A549 (cell line): ENCODE results near the gene ARHGEF16. TPM values are rescaled to one million over a fixed set of nuclear protein-coding genes. Genes with fewer than 3 reads are reported as not detected.

Experiments
- ATAC-seq, 2 experiments: fragments of 200-7000 bp in 1 of 2; fragments of >200 bp in 1 of 2; cut with Nextera tagmentation in 1 of 2; cut with Tn5 transposase in 1 of 2; 3 replicates each; pipeline versions ENCODE4 v1.8.0 to v1.9.1; 2018 to 2020; ENCODE audit warnings: mild to moderate bottlenecking in 1 of 2, moderate library complexity in 1 of 2
- CTCF ChIA-PET: fragments of 300-600 bp; sonication (Branson Sonifier 250); formaldehyde crosslinking; extraction: SDS; loops from one replicate; lab custom pipeline; 2021; ENCODE audit warnings: antibody characterized with exemption, inconsistent platforms; lab: Yijun Ruan, JAX
- POLR2A ChIA-PET: fragments of 350-600 bp; formaldehyde crosslinking; extraction: SDS; loops from one replicate; lab custom pipeline; 2021; ENCODE audit warnings: antibody characterized with exemption, inconsistent platforms; lab: Yijun Ruan, JAX
- DNase-seq, 2 experiments: peaks; one replicate each; pipeline versions ENCODE4 v3.0.0 to v3.0.0-alpha.2; 2011 to 2016; ENCODE audit warnings: low read depth in 1 of 2, low spot score in 1 of 2
- FAIRE-seq: peaks from 2 replicates; lab custom pipeline; 2011; peaks lifted over from hg19 to GRCh38; lab: Jason Lieb, UNC
- H3K27ac ChIP-seq, 2 experiments: fragments of >200 bp; sonication (Bioruptor Twin); formaldehyde crosslinking; 3 replicates each; pipeline ENCODE4 v1.5.1; 2016 to 2017
- H3K4me1 ChIP-seq: fragments of >200 bp; sonication (Bioruptor Twin); formaldehyde crosslinking; 3 replicates; pipeline ENCODE4 v1.6.1; 2016
- H3K4me2 ChIP-seq: fragments of >200 bp; sonication (Bioruptor Twin); formaldehyde crosslinking; 3 replicates; pipeline ENCODE4 v1.6.1; 2016
- H3K4me3 ChIP-seq: fragments of >200 bp; sonication (Bioruptor Twin); formaldehyde crosslinking; 3 replicates; pipeline ENCODE4 v1.5.1; 2016
- H3K9me3 ChIP-seq: fragments of >200 bp; sonication (Bioruptor Twin); formaldehyde crosslinking; 3 replicates; pipeline ENCODE4 v1.6.1; 2016
- BCL3 ChIP-seq: fragments of >200 bp; sonication (Bioruptor Twin); formaldehyde crosslinking; IDR thresholded peaks from 3 replicates; pipeline ENCODE4 v1.6.1; 2016
- CBX2 ChIP-seq: fragments of 200-600 bp; sonication (generic); IDR thresholded peaks from 2 replicates; pipeline ENCODE4 v1.6.1; 2016; ENCODE audit warnings: low read depth, mild to moderate bottlenecking, borderline replicate concordance
- CBX8 ChIP-seq: fragments of 200-600 bp; sonication (generic); IDR thresholded peaks from 2 replicates; pipeline ENCODE4 v1.6.1; 2016
- CEBPB ChIP-seq, 2 experiments: fragments of >200 bp in 1 of 2; sonication (Bioruptor Twin) in 1 of 2; formaldehyde crosslinking in 1 of 2; IDR thresholded peaks; 2 replicates each; pipeline ENCODE4 v1.6.1; 2012 to 2016
- CHD2 ChIP-seq: fragments of 150-350 bp; IDR thresholded peaks from 2 replicates; pipeline ENCODE4 v1.6.1; 2014; ENCODE audit warnings: low read length; ENCODE audit not compliant: partially characterized antibody
- CHD4 ChIP-seq: fragments of 200-600 bp; sonication (generic); IDR thresholded peaks from 2 replicates; pipeline ENCODE4 v1.6.1; 2016; ENCODE audit warnings: antibody characterized with exemption, mild to moderate bottlenecking, borderline replicate concordance
- EP300 ChIP-seq, 2 experiments: fragments of >200 bp; sonication (Bioruptor Twin); formaldehyde crosslinking; IDR thresholded peaks; 2 replicates in 1 of 2; 3 replicates in 1 of 2; pipeline ENCODE4 v1.6.1; 2016 to 2017
- FOSB ChIP-seq: fragments of 250-450 bp; sonication (Bioruptor Pico); IDR thresholded peaks from 2 replicates; pipeline ENCODE4 v1.5.0; 2020; ENCODE audit warnings: mild to moderate bottlenecking, moderate library complexity
- HDAC2 ChIP-seq: fragments of 200-600 bp; sonication (generic); IDR thresholded peaks from 2 replicates; pipeline ENCODE4 v1.6.1; 2016
- HEYL ChIP-seq: fragments of 250-450 bp; sonication (Bioruptor Pico); IDR thresholded peaks from 2 replicates; pipeline ENCODE4 v1.8.0; 2021; ENCODE audit warnings: mild to moderate bottlenecking, moderate library complexity
- HOXA7 ChIP-seq: fragments of 250-450 bp; sonication (Bioruptor Pico); IDR thresholded peaks from 2 replicates; pipeline ENCODE4 v1.5.0; 2020; ENCODE audit warnings: mild to moderate bottlenecking, moderate library complexity
- HOXB13 ChIP-seq: fragments of 250-450 bp; sonication (Bioruptor Pico); IDR thresholded peaks from 2 replicates; pipeline ENCODE4 v1.5.0; 2020; ENCODE audit warnings: low read depth, mild to moderate bottlenecking, moderate library complexity
- JUN ChIP-seq, 2 experiments: fragments of >200 bp; sonication (Bioruptor Twin); formaldehyde crosslinking; IDR thresholded peaks; 2 replicates in 1 of 2; 3 replicates in 1 of 2; pipeline ENCODE4 v1.6.1; 2016 to 2017
- MAFK ChIP-seq: fragments of 450-650 bp; IDR thresholded peaks from 2 replicates; pipeline ENCODE4 v1.6.1; 2014; ENCODE audit not compliant: partially characterized antibody
- MAX ChIP-seq: IDR thresholded peaks from 2 replicates; pipeline ENCODE4 v1.6.1; 2012
- POLR2A ChIP-seq: IDR thresholded peaks from 2 replicates; pipeline ENCODE4 v1.6.1; 2012; ENCODE audit warnings: mild to moderate bottlenecking, low read length
- POLR2AphosphoS2 ChIP-seq: conservative IDR thresholded peaks from 2 replicates; pipeline ENCODE4 v1.6.1; 2012; ENCODE audit warnings: low read length, improper control_type of control experiment, inconsistent platforms
- RCOR1 ChIP-seq: fragments of 150-350 bp; IDR thresholded peaks from 2 replicates; pipeline ENCODE4 v1.6.1; 2014; ENCODE audit warnings: antibody characterized with exemption, low read length, low read depth
- RFX5 ChIP-seq: fragments of 450-650 bp; IDR thresholded peaks from 2 replicates; pipeline ENCODE4 v1.7.1; 2014; ENCODE audit warnings: antibody characterized with exemption, mild to moderate bottlenecking, moderate library complexity
- SMC3 ChIP-seq: fragments of >200 bp; sonication (Bioruptor Twin); formaldehyde crosslinking; IDR thresholded peaks from 3 replicates; pipeline ENCODE4 v1.6.1; 2018; ENCODE audit warnings: inconsistent platforms
- SREBF2 ChIP-seq: fragments of 450-650 bp; IDR thresholded peaks from 2 replicates; pipeline ENCODE4 v1.6.1; 2014; ENCODE audit warnings: mild to moderate bottlenecking, moderate library complexity
- ZC3H11A ChIP-seq: fragments of 450-650 bp; IDR thresholded peaks from 2 replicates; pipeline ENCODE4 v1.6.1; 2014; ENCODE audit warnings: antibody characterized with exemption, mild to moderate bottlenecking
- WGBS: methylation state at CpG from one replicate; pipeline ENCODE4 v1.1.6; 2017; ENCODE audit errors: missing lambda C conversion rate; 5-methylcytosine and 5-hydroxymethylcytosine counted together
- polyA plus RNA-seq, 4 experiments: library from polyadenylated mRNA; depleted of rRNA in 3 of 4; stranded (reverse); fragments of >200 nt; fragmentation: RNase III in 1 of 4; extraction: RNeasy Plus Mini Kit Qiagen cat#74134 plus additional on column Dnase treatment in 1 of 4; gene quantifications; 2 replicates in 3 of 4; 3 replicates in 1 of 4; pipeline ENCODE4 v1.2.3, GENCODE V29; 2011 to 2017
- TF ChIP-seq, protein P1 (sequence below): fragments of 250-450 bp; sonication (Bioruptor Pico); IDR thresholded peaks from 2 replicates; pipeline ENCODE4 v1.5.0; 2021; ENCODE audit warnings: mild to moderate bottlenecking, moderate library complexity, borderline replicate concordance
- TF ChIP-seq, protein P2 (sequence below): fragments of 450-650 bp; IDR thresholded peaks from 2 replicates; pipeline ENCODE4 v1.6.1; 2014; ENCODE audit warnings: antibody characterized with exemption
- TF ChIP-seq, protein P3 (sequence below): fragments of 250-450 bp; sonication (Bioruptor Pico); IDR thresholded peaks from 2 replicates; pipeline ENCODE4 v1.5.0; 2020; ENCODE audit warnings: low read depth, mild to moderate bottlenecking, moderate library complexity
- TF ChIP-seq, protein P4 (sequence below): fragments of 200-600 bp; sonication (generic); IDR thresholded peaks from 2 replicates; pipeline ENCODE4 v1.6.1; 2016; ENCODE audit warnings: antibody characterized with exemption, mild to moderate bottlenecking, moderate library complexity

Gene ARHGEF16
- polyA plus RNA-seq, 2 of the 4 experiments (the other 2 are of a cell fraction): 1.4 to 3.2 TPM

DNA sequence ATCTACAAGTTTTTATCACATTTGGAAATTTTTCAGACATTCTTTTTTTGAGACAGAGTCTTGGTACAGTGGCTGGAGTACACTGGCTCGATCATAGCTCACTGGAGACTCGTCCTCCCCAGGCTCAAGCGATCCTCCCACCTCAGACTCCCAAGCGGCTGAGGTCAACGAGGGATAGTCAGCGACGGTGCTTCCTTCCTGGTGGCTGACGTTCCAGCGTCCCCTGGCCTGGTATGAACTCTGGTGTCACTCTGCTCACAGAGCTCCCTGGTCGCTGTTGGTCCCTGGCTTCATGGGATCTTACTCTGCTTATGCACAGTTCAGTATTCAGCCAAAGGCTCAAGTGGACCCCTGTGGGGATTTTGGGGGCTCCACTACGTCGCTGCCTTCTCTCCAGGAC lies 3.5 kb upstream of the ARHGEF16 start:
- H3K4me2 ChIP-seq: no peak overlapping the region
- ATAC-seq (no peak), FAIRE-seq (no peak), DNase-seq (no peak)
- H3K4me1 ChIP-seq: peaks cover 9% of the 10 kb centered on the region; the same call in 1 of the 3 replicates
- H3K9me3 ChIP-seq: no peaks in the 10 kb centered on the region; the same call in 2 of the 3 replicates
- ChIA-PET CTCF (interaction anchor here (0.9 to 3.9 kb wide), 4 partner anchors 21 to 841 kb away, joined by 3 to 102 read pairs (median 4); partner anchors contain the start of gene TPRG1L), POLR2A (no interaction called here)
- TF ChIP-seq POLR2AphosphoS2: no peak
- no peak for TF ChIP-seq CHD2
- no peak for TF ChIP-seq SMC3
- no peak for TF ChIP-seq FOSB (CRISPR knock-in tag)
- no peak for TF ChIP-seq JUN (IDR thresholded peaks at IDR 0.05)
- TF ChIP-seq MAFK: no peak
- no peak for TF ChIP-seq BCL3
- TF ChIP-seq, protein P1, sequence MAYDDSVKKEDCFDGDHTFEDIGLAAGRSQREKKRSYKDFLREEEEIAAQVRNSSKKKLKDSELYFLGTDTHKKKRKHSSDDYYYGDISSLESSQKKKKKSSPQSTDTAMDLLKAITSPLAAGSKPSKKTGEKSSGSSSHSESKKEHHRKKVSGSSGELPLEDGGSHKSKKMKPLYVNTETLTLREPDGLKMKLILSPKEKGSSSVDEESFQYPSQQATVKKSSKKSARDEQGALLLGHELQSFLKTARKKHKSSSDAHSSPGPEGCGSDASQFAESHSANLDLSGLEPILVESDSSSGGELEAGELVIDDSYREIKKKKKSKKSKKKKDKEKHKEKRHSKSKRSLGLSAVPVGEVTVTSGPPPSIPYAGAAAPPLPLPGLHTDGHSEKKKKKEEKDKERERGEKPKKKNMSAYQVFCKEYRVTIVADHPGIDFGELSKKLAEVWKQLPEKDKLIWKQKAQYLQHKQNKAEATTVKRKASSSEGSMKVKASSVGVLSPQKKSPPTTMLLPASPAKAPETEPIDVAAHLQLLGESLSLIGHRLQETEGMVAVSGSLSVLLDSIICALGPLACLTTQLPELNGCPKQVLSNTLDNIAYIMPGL (CRISPR knock-in tag): no peak
- no peak for TF ChIP-seq RFX5
- no peak for TF ChIP-seq CHD4
- 62% methylated on average over 8 of the region's 12 CpGs for WGBS
- H3K27ac ChIP-seq: no peak overlapping the region
- no peak overlapping the region for H3K4me3 ChIP-seq

GRCh38 chr1:3451994-3452865 lies 2.2 kb upstream of the ARHGEF16 start:
- Histone ChIP-seq H3K9me3 (no peaks in the 10 kb centered on the region), H3K4me2 (no peak overlapping the region), H3K4me3 (no peak overlapping the region), H3K4me1 (peaks cover 9% of the 10 kb centered on the region; the same call in 1 of the 3 replicates), H3K27ac (no peak overlapping the region)
- FAIRE-seq (no peak), ATAC-seq (no peak), DNase-seq (no peak)
- ChIA-PET CTCF (interaction anchor here (0.6 to 3.9 kb wide), 53 partner anchors 8 to 431 kb away, joined by 3 to 102 read pairs (median 5); partner anchors contain the start of genes ACTRT2, TPRG1L and WRAP73), POLR2A (interaction anchor here (0.6 to 1.1 kb wide), 4 partner anchors 30 to 171 kb away, joined by 3 to 4 read pairs (median 3); no protein-coding TSS in a partner anchor)
- WGBS: 51% methylated on average over 7 of the region's 23 CpGs
- no peak for TF ChIP-seq HEYL (CRISPR knock-in tag)
- no peak for TF ChIP-seq RCOR1
- no peak for TF ChIP-seq POLR2A
- TF ChIP-seq, protein P2, sequence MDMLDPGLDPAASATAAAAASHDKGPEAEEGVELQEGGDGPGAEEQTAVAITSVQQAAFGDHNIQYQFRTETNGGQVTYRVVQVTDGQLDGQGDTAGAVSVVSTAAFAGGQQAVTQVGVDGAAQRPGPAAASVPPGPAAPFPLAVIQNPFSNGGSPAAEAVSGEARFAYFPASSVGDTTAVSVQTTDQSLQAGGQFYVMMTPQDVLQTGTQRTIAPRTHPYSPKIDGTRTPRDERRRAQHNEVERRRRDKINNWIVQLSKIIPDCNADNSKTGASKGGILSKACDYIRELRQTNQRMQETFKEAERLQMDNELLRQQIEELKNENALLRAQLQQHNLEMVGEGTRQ: no peak
- TF ChIP-seq, protein P1 (CRISPR knock-in tag): no peak
- TF ChIP-seq, protein P3, sequence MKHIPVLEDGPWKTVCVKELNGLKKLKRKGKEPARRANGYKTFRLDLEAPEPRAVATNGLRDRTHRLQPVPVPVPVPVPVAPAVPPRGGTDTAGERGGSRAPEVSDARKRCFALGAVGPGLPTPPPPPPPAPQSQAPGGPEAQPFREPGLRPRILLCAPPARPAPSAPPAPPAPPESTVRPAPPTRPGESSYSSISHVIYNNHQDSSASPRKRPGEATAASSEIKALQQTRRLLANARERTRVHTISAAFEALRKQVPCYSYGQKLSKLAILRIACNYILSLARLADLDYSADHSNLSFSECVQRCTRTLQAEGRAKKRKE (CRISPR knock-in tag): no peak
- TF ChIP-seq HOXA7: no peak
- no peak for TF ChIP-seq MAX
- no peak for TF ChIP-seq EP300 (IDR thresholded peaks at IDR 0.05)
- TF ChIP-seq SREBF2: no peak
- TF ChIP-seq CEBPB (IDR thresholded peaks at IDR 0.05): no peak
- TF ChIP-seq, protein P4, sequence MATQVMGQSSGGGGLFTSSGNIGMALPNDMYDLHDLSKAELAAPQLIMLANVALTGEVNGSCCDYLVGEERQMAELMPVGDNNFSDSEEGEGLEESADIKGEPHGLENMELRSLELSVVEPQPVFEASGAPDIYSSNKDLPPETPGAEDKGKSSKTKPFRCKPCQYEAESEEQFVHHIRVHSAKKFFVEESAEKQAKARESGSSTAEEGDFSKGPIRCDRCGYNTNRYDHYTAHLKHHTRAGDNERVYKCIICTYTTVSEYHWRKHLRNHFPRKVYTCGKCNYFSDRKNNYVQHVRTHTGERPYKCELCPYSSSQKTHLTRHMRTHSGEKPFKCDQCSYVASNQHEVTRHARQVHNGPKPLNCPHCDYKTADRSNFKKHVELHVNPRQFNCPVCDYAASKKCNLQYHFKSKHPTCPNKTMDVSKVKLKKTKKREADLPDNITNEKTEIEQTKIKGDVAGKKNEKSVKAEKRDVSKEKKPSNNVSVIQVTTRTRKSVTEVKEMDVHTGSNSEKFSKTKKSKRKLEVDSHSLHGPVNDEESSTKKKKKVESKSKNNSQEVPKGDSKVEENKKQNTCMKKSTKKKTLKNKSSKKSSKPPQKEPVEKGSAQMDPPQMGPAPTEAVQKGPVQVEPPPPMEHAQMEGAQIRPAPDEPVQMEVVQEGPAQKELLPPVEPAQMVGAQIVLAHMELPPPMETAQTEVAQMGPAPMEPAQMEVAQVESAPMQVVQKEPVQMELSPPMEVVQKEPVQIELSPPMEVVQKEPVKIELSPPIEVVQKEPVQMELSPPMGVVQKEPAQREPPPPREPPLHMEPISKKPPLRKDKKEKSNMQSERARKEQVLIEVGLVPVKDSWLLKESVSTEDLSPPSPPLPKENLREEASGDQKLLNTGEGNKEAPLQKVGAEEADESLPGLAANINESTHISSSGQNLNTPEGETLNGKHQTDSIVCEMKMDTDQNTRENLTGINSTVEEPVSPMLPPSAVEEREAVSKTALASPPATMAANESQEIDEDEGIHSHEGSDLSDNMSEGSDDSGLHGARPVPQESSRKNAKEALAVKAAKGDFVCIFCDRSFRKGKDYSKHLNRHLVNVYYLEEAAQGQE: no peak
- no peak for TF ChIP-seq CBX8
- TF ChIP-seq CBX2: no peak
- no peak for TF ChIP-seq HDAC2
- no peak for TF ChIP-seq HOXB13 (CRISPR knock-in tag)
- no peak for TF ChIP-seq ZC3H11A
